H1 (cell line): ENCODE data around the gene KCNC4. TPM values are rescaled to one million over a fixed set of nuclear protein-coding genes. Genes with fewer than 3 reads are reported as not detected.

ENCODE experiments used
- CTCF ChIA-PET: fragments of 300-600 bp; sonication (Branson Sonifier 250); formaldehyde crosslinking; loops from one replicate; lab custom pipeline; 2021; ENCODE audit not compliant: partially characterized antibody; lab: Charles Lee
- POLR2A ChIA-PET: fragments of 300-600 bp; sonication (Branson Sonifier 250); formaldehyde crosslinking; loops from one replicate; lab custom pipeline; 2021; ENCODE audit warnings: inconsistent platforms; ENCODE audit not compliant: partially characterized antibody; lab: Charles Lee
- DNase-seq, 2 experiments: peaks; one replicate each; pipeline versions ENCODE4 v3.0.0 to v3.0.0-alpha.2; 2010 to 2022; ENCODE audit warnings: low spot score in 2 of 2, low read depth in 1 of 2, mixed read lengths in 1 of 2
- FAIRE-seq: peaks from 2 replicates; lab custom pipeline; 2011; peaks lifted over from hg19 to GRCh38; lab: Jason Lieb, UNC
- H2AFZ ChIP-seq: 2 replicates; pipeline ENCODE4 v1.8.1; 2012; ENCODE audit warnings: low read length, inconsistent platforms
- H2AK5ac ChIP-seq: 2 replicates; pipeline ENCODE4 v1.6.1; 2013; ENCODE audit warnings: low read depth, low read length
- H2BK120ac ChIP-seq: replicated peaks from 2 replicates; pipeline ENCODE3; 2013; ENCODE audit warnings: low read depth, low read length, inconsistent platforms
- H2BK12ac ChIP-seq: 2 replicates; pipeline ENCODE4 v1.6.1; 2013; ENCODE audit warnings: low read depth, low read length
- H2BK15ac ChIP-seq: 2 replicates; pipeline ENCODE4 v1.6.1; 2013; ENCODE audit warnings: low read length
- H2BK20ac ChIP-seq: 2 replicates; pipeline ENCODE4 v1.6.1; 2013; ENCODE audit warnings: low read length
- H2BK5ac ChIP-seq: 2 replicates; pipeline ENCODE4 v1.6.1; 2013; ENCODE audit warnings: low read depth, low read length
- H3K14ac ChIP-seq: 2 replicates; pipeline ENCODE4 v1.6.1; 2013; ENCODE audit warnings: inconsistent platforms; ENCODE audit not compliant: insufficient read length
- H3K18ac ChIP-seq: 2 replicates; pipeline ENCODE4 v1.6.1; 2013; ENCODE audit warnings: low read length; ENCODE audit errors: extremely low read depth
- H3K23ac ChIP-seq: 2 replicates; pipeline ENCODE4 v1.6.1; 2013; ENCODE audit warnings: inconsistent platforms; ENCODE audit not compliant: insufficient read length
- H3K23me2 ChIP-seq: 2 replicates; pipeline ENCODE4 v1.6.1; 2013; ENCODE audit warnings: low read depth, low read length
- H3K27ac ChIP-seq: 2 replicates; pipeline ENCODE4 v1.6.1; 2011; ENCODE audit warnings: low read depth, low read length, inconsistent platforms
- H3K27me3 ChIP-seq, 4 experiments: replicated peaks in 1 of 4; 1 replicate in 1 of 4; 2 replicates in 3 of 4; pipeline versions ENCODE4 v1.6.1 to v1.8.1; 2011 to 2013; ENCODE audit warnings: low read length in 3 of 4, mild to moderate bottlenecking in 3 of 4, inconsistent platforms in 2 of 4, mixed read lengths in 2 of 4, moderate library complexity in 1 of 4; ENCODE audit not compliant: control insufficient read depth in 3 of 4, insufficient read depth in 3 of 4; ENCODE audit errors: extremely low read depth in 1 of 4
- H3K36me3 ChIP-seq, 4 experiments: 2 replicates each; pipeline versions ENCODE4 v1.6.1 to v1.8.1; 2011 to 2013; ENCODE audit warnings: mild to moderate bottlenecking in 4 of 4, low read length in 3 of 4, moderate library complexity in 2 of 4, control low read depth in 1 of 4, inconsistent platforms in 1 of 4; ENCODE audit not compliant: insufficient read depth in 4 of 4, control insufficient read depth in 2 of 4
- H3K4ac ChIP-seq: replicated peaks from 2 replicates; pipeline ENCODE3; 2013; ENCODE audit warnings: low read length, low read depth, mixed read lengths, inconsistent platforms; ENCODE audit not compliant: insufficient read length
- H3K4me1 ChIP-seq, 4 experiments: replicated peaks in 1 of 4; 1 replicate in 1 of 4; 2 replicates in 3 of 4; pipeline versions ENCODE4 v1.6.1 to v1.8.1; 2011 to 2013; ENCODE audit warnings: low read length in 3 of 4, inconsistent platforms in 2 of 4, mixed read lengths in 1 of 4; ENCODE audit not compliant: insufficient read depth in 4 of 4, control insufficient read depth in 3 of 4
- H3K4me2 ChIP-seq, 2 experiments: 2 replicates each; pipeline versions ENCODE4 v1.6.1 to v1.8.1; 2011 to 2013; ENCODE audit warnings: low read depth in 2 of 2, low read length in 2 of 2, control low read depth in 1 of 2, inconsistent platforms in 1 of 2, mild to moderate bottlenecking in 1 of 2; ENCODE audit not compliant: insufficient read depth in 1 of 2
- H3K4me3 ChIP-seq, 4 experiments: fragments of 200-600, 300-600 bp in 1 of 4; sonication (generic), shearing (Covaris generic), sonication (Bioruptor Twin) in 1 of 4; 2 replicates each; pipeline versions ENCODE4 v1.5.1 to v1.8.1; 2011 to 2016; ENCODE audit warnings: low read length in 4 of 4, low read depth in 3 of 4, control low read depth in 2 of 4, inconsistent platforms in 2 of 4, mild to moderate bottlenecking in 2 of 4, mixed read lengths in 1 of 4, moderate library complexity in 1 of 4; ENCODE audit not compliant: insufficient read depth in 2 of 4; ENCODE audit errors: extremely low read depth in 1 of 4
- H3K56ac ChIP-seq: replicated peaks from 2 replicates; pipeline ENCODE3; 2013; ENCODE audit warnings: low read depth, mild to moderate bottlenecking, mixed read lengths, low read length, inconsistent platforms; ENCODE audit not compliant: insufficient read length
- H3K79me1 ChIP-seq: 2 replicates; pipeline ENCODE4 v1.6.1; 2013; ENCODE audit warnings: low read depth, low read length, control low read depth
- H3K79me2 ChIP-seq, 2 experiments: 2 replicates each; pipeline versions ENCODE4 v1.6.1 to v1.8.1; 2012 to 2013; ENCODE audit warnings: low read length in 2 of 2, mild to moderate bottlenecking in 2 of 2, inconsistent platforms in 1 of 2; ENCODE audit not compliant: insufficient read depth in 2 of 2, control insufficient read depth in 1 of 2
- H3K9ac ChIP-seq, 4 experiments: replicated peaks in 1 of 4; 1 replicate in 1 of 4; 2 replicates in 3 of 4; pipeline versions ENCODE4 v1.6.1 to v1.8.1; 2011 to 2013; ENCODE audit warnings: low read depth in 3 of 4, low read length in 3 of 4, control low read depth in 2 of 4, mild to moderate bottlenecking in 2 of 4, moderate library complexity in 2 of 4, inconsistent platforms in 1 of 4; ENCODE audit errors: extremely low read depth in 1 of 4
- H3K9me3 ChIP-seq, 2 experiments: 2 replicates each; pipeline versions ENCODE4 v1.6.1 to v1.8.1; 2012 to 2013; ENCODE audit warnings: mild to moderate bottlenecking in 2 of 2, moderate library complexity in 2 of 2, control low read depth in 1 of 2, inconsistent platforms in 1 of 2, low read depth in 1 of 2, low read length in 1 of 2, mixed read lengths in 1 of 2; ENCODE audit not compliant: insufficient read depth in 2 of 2
- H4K20me1 ChIP-seq, 2 experiments: replicated peaks in 1 of 2; 2 replicates each; pipeline versions ENCODE3 to v1.8.1; 2011 to 2013; ENCODE audit warnings: inconsistent platforms in 2 of 2, low read length in 2 of 2, mild to moderate bottlenecking in 1 of 2; ENCODE audit not compliant: insufficient read depth in 2 of 2, control insufficient read depth in 1 of 2
- H4K5ac ChIP-seq: 2 replicates; pipeline ENCODE4 v1.6.1; 2013; ENCODE audit warnings: low read length, low read depth, mixed read lengths, inconsistent platforms; ENCODE audit not compliant: insufficient read length
- H4K8ac ChIP-seq: 2 replicates; pipeline ENCODE4 v1.8.0; 2013; ENCODE audit warnings: mild to moderate bottlenecking, moderate library complexity, low read length, inconsistent platforms; ENCODE audit not compliant: insufficient read depth; ENCODE audit errors: extremely low read depth
- H4K91ac ChIP-seq: replicated peaks from 2 replicates; pipeline ENCODE3; 2013; ENCODE audit warnings: low read length, mixed read lengths, inconsistent platforms; ENCODE audit not compliant: insufficient read length
- BCL11A ChIP-seq, 2 experiments: IDR thresholded peaks; one replicate each; pipeline ENCODE4 v1.6.1; 2011; ENCODE audit warnings: low read depth in 2 of 2, low read length in 2 of 2, mild to moderate bottlenecking in 2 of 2
- BRCA1 ChIP-seq: IDR thresholded peaks from 2 replicates; pipeline ENCODE4 v1.6.1; 2012; ENCODE audit warnings: low read depth, low read length, improper control_type of control experiment
- CBX8 ChIP-seq: fragments of 300-800, 300-1000 bp; sonication (generic); IDR thresholded peaks from 2 replicates; pipeline ENCODE4 v1.7.1; 2016; ENCODE audit warnings: low read depth, low read length, borderline replicate concordance
- EZH2 ChIP-seq: fragments of 200-600 bp; sonication (generic); IDR thresholded peaks from 2 replicates; pipeline ENCODE4 v1.7.1; 2012; ENCODE audit warnings: low read depth, mild to moderate bottlenecking, moderate library complexity, low read length, inconsistent platforms; ENCODE audit not compliant: severe bottlenecking
- GABPA ChIP-seq: IDR thresholded peaks from 2 replicates; pipeline ENCODE4 v1.6.1; 2011; ENCODE audit warnings: mild to moderate bottlenecking, low read length, moderate library complexity, borderline replicate concordance; ENCODE audit not compliant: insufficient read depth
- JUND ChIP-seq: IDR thresholded peaks from 2 replicates; pipeline ENCODE4 v1.6.1; 2011; ENCODE audit warnings: mild to moderate bottlenecking, improper control_type of control experiment, low read length
- PHF8 ChIP-seq: fragments of 200-600 bp; sonication (generic); conservative IDR thresholded peaks from 2 replicates; pipeline ENCODE4 v1.7.1; 2012; ENCODE audit warnings: low read depth, mild to moderate bottlenecking, inconsistent platforms, low read length, moderate library complexity
- RBBP5 ChIP-seq: IDR thresholded peaks from 2 replicates; pipeline ENCODE4 v1.7.1; 2012; ENCODE audit warnings: low read depth, mild to moderate bottlenecking, inconsistent platforms, low read length, moderate library complexity, borderline replicate concordance
- SIRT6 ChIP-seq: IDR thresholded peaks from one replicate; pipeline ENCODE4 v1.7.1; 2012; ENCODE audit warnings: low read length, inconsistent platforms
- SP1 ChIP-seq: IDR thresholded peaks from 2 replicates; pipeline ENCODE4 v1.6.1; 2011; ENCODE audit warnings: low read depth, low read length
- TBP ChIP-seq: IDR thresholded peaks from 2 replicates; pipeline ENCODE4 v1.6.1; 2011; ENCODE audit warnings: low read depth, low read length, improper control_type of control experiment
- TCF12 ChIP-seq: IDR thresholded peaks from 2 replicates; pipeline ENCODE4 v1.6.1; 2011; ENCODE audit warnings: low read depth, mild to moderate bottlenecking, low read length
- WGBS, 2 experiments: shearing (Covaris generic) in 1 of 2; methylation state at CpG; one replicate each; pipeline versions ENCODE4 v1.1.6 to v1.1.7; 2013 to 2015; ENCODE audit warnings: low lambda C conversion rate in 2 of 2, mixed read lengths in 2 of 2, inconsistent platforms in 1 of 2, low coverage in 1 of 2, missing lambda C conversion rate in 1 of 2; ENCODE audit not compliant: insufficient replicate concordance in 2 of 2, insufficient coverage in 1 of 2, insufficient read length in 1 of 2; ENCODE audit errors: extremely low coverage in 1 of 2, missing lambda C conversion rate in 1 of 2; 5-methylcytosine and 5-hydroxymethylcytosine counted together
- polyA plus RNA-seq, 7 experiments: library from polyadenylated mRNA; depleted of rRNA in 3 of 7; stranded (reverse) in 5 of 7; unstranded in 2 of 7; fragments of >200 nt in 5 of 7; fragments of 200-250 nt in 2 of 7; gene quantifications; 1 replicate in 5 of 7; 2 replicates in 1 of 7; 4 replicates in 1 of 7; pipeline versions ENCODE4 v1.2.1 to v1.2.3, GENCODE V29; 2011 to 2013; ENCODE audit warnings: missing spikeins in 2 of 7, mixed read lengths in 2 of 7
- total RNA-seq: library from RNA; stranded (reverse); fragmentation: NEBNext Ultra II Directional; extraction: Animal tissue kit (Norgen Biotek cat#: 25700); gene quantifications from 2 replicates; pipeline ENCODE4 v1.2.1, GENCODE V29; 2021

KCNC4 gene
- total and polyA plus RNA-seq, 2 of the 8 experiments (the other 6 are each of a cell fraction or from before 2014, with no cell fraction given) = 8.1 to 11.2 TPM

DNA sequence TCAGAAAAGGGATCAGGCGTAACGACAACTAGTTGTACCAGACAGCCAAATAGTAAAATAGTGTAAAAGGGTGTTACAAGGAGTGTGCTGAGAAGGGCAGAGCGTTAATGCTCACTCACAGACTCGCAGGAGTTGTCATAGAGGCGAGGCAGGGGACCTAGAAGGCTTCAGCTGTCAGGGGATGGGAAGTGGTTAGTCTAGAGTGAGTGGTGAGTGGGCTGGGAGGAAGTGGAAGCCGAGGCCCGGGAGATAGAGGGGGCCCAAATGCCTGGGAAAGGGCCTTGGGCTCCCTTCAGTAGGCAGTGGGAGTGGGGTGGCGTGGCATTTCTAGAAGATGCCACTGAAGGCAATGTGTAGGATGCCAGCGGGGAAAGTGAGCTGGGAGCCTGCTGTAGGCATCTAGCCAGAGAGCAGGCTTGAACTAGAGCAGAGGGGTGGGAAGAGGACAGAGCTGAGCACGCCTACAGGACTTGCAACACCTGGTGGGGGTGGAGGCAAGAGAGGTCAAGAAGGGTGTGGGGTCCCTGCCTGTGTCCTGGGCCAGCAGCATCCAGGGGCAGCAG is 49.5 kb upstream of the KCNC4 start:
- no peaks in the 10 kb centered on the region for H3K36me3 ChIP-seq
- H3K4me2 ChIP-seq = no peak overlapping the region
- H3K4me1 ChIP-seq = no peaks in the 10 kb centered on the region
- H3K23me2 ChIP-seq = no peaks in the 10 kb centered on the region
- ChIA-PET POLR2A (no interaction called here), CTCF (interaction anchor here (1.2 to 4.6 kb wide), 5 partner anchors 9 to 300 kb away, joined by 3 to 20 read pairs (median 5); partner anchors contain the start of gene SLC6A17)
- no peak overlapping the region for H4K91ac ChIP-seq
- H2BK5ac ChIP-seq = no peak overlapping the region; the same call in 1 of the 2 replicates
- H3K79me2 ChIP-seq = no peaks in the 10 kb centered on the region
- H4K5ac ChIP-seq = no peak overlapping the region
- no peak overlapping the region for H2BK12ac ChIP-seq
- H3K18ac ChIP-seq = no peak overlapping the region
- no peak overlapping the region for H2BK120ac ChIP-seq
- no peak overlapping the region for H3K27ac ChIP-seq
- H2AFZ ChIP-seq = no peak overlapping the region
- H3K4me3 ChIP-seq = no peak overlapping the region
- FAIRE-seq = no peak
- TF ChIP-seq EZH2 = no peak
- TF ChIP-seq BRCA1 = no peak
- TF ChIP-seq GABPA = no peak
- TF ChIP-seq TCF12 = no peak
- TF ChIP-seq PHF8 = no peak
- TF ChIP-seq CBX8 = no peak
- no peak for TF ChIP-seq JUND
- TF ChIP-seq TBP = no peak
- TF ChIP-seq BCL11A (IDR thresholded peaks at IDR 0.05; ENCODE audit: low read depth in 2 of 2, low read length in 2 of 2) = no peak
- TF ChIP-seq RBBP5 = no peak
- TF ChIP-seq SIRT6 = no peak
- no peak for TF ChIP-seq SP1
- DNase-seq = no peak
- H2BK15ac ChIP-seq = no peak overlapping the region
- no peaks in the 10 kb centered on the region for H3K79me1 ChIP-seq
- no peak overlapping the region for H3K23ac ChIP-seq
- no peak overlapping the region for H2BK20ac ChIP-seq
- H4K8ac ChIP-seq = peak overlapping the region; percentile 29; the same call in 1 of the 2 replicates
- 90% methylated on average over 10 of the region's 10 CpGs; no CpG with 5 or more reads in 1 of the 2 experiments for WGBS, 2 experiments
- peaks cover 0 to 4% (median under 1%) of the 10 kb centered on the region in 4 experiments; a peak in 2 of 7 replicates for H3K27me3 ChIP-seq
- H3K9ac ChIP-seq = no peak overlapping the region
- H3K4ac ChIP-seq = no peak overlapping the region
- no peak overlapping the region for H3K14ac ChIP-seq
- no peaks in the 10 kb centered on the region for H3K9me3 ChIP-seq
- no peak overlapping the region for H2AK5ac ChIP-seq
- H4K20me1 ChIP-seq = peaks cover 2 to 5% of the 10 kb centered on the region in 2 experiments
- H3K56ac ChIP-seq = no peak overlapping the region
